SK-N-SH (cell line): ENCODE measurements around the gene IQUB.

ENCODE experiments used
- CTCF ChIP-seq: fragments of 200-600 bp; sonication (generic); IDR thresholded peaks from 2 replicates; pipeline ENCODE4 v1.6.1; 2017; ENCODE audit warnings: antibody characterized with exemption, mild to moderate bottlenecking, moderate library complexity
- EP300 ChIP-seq, 2 experiments: IDR thresholded peaks; 2 replicates each; pipeline versions ENCODE4 v1.4.0 to v1.6.1; 2012; ENCODE audit warnings: borderline replicate concordance in 1 of 2, low read depth in 1 of 2, low read length in 1 of 2
- EZH2phosphoT487 ChIP-seq: fragments of 200-600 bp; sonication (generic); IDR thresholded peaks from 2 replicates; pipeline ENCODE4 v1.6.1; 2017; ENCODE audit warnings: low read depth, mixed run types, mild to moderate bottlenecking, antibody characterized with exemption, moderate library complexity, borderline replicate concordance
- MAX ChIP-seq: IDR thresholded peaks from 2 replicates; pipeline ENCODE4 v1.4.0; 2012; ENCODE audit warnings: low read depth
- RAD21 ChIP-seq: IDR thresholded peaks from 2 replicates; pipeline ENCODE4 v1.6.1; 2012; ENCODE audit warnings: mild to moderate bottlenecking, low read length
- RFX5 ChIP-seq: IDR thresholded peaks from 2 replicates; pipeline ENCODE4 v1.6.1; 2012; ENCODE audit warnings: mild to moderate bottlenecking, improper control_type of control experiment, low read length
- TEAD4 ChIP-seq: IDR thresholded peaks from 2 replicates; pipeline ENCODE4 v1.4.0; 2012; ENCODE audit warnings: mild to moderate bottlenecking, borderline replicate concordance; ENCODE audit not compliant: insufficient read depth
- USF2 ChIP-seq: fragments of 150-350 bp; IDR thresholded peaks from 2 replicates; pipeline ENCODE4 v1.6.1; 2017; ENCODE audit warnings: antibody characterized with exemption, low read length, low read depth, borderline replicate concordance

- TF ChIP-seq RFX5 (no peak), CTCF (no peak), EZH2phosphoT487 (no peak), USF2 (no peak), RAD21 (no peak), MAX (no peak), TEAD4 (no peak), EP300 (IDR thresholded peaks at IDR 0.05; ENCODE audit: borderline replicate concordance in 1 of 2, low read depth in 1 of 2, low read length in 1 of 2) (no peak)
These were observed 61.5 kb downstream of the IQUB start for GRCh38 chr7:123472750-123473445.
